Effector CD8-positive, alpha-beta T cell (primary cell): ENCODE results near the gene ZP1.
A peak's percentile ranks its signal among the peaks of the same experiment; 100 is the strongest.

Source experiments
- DNase-seq: peaks from one replicate; lab custom pipeline; 2025; lab: John Stamatoyannopoulos, UW

ZP1 gene

DNA sequence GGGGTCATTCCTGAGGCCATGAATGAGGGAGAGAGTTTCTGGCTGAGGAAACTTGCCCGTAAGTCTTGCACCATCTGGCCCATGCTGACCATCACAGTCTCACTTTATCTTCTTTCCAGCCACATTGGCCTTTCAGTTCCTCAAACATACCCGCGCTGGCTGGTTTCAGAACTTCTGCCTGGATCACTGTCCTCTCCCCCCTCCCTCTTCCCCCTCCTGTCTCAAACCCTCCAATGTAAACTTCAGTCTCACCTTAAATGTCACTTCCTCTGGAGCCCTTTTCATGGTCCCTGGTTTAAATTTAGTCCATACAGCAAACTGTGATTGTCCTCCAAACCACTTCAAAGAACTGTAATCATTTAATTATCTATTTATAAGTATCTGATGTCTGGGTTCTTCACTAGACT lies 42.9 kb downstream of the ZP1 start:
- DNase-seq: no peak

DNA sequence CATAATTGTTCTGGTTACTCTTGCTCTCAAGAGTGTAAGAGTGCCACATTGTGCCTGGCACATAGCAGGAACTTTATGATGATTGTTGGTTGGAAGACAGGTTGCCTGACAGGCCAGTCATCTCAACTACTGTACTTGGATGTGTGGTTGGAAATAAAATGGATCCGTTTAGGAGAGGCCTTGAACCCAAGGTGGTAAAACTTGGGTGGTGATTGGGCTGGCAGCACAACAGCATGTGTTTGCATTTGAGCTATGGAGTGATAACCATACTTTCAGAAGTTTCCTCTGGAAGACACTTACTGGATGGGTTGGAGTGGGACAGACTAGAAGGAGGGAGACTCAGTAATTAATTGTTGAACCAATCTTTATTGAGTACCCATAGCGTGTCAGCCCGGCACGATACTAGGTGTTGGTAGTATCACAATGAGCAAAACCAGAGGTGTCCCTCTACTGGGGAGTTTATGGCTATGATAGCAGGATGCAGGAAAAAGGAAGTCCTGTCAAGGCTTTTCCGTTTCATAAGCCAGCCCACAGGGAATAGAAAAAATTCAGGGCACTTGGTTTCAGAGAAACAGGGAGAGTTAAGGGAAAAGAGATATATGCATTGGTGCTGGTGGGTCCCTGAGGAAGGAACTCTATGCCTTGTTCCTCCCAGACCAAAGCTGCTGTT lies 43.5 kb downstream of the ZP1 start:
- DNase-seq: no peak

DNA sequence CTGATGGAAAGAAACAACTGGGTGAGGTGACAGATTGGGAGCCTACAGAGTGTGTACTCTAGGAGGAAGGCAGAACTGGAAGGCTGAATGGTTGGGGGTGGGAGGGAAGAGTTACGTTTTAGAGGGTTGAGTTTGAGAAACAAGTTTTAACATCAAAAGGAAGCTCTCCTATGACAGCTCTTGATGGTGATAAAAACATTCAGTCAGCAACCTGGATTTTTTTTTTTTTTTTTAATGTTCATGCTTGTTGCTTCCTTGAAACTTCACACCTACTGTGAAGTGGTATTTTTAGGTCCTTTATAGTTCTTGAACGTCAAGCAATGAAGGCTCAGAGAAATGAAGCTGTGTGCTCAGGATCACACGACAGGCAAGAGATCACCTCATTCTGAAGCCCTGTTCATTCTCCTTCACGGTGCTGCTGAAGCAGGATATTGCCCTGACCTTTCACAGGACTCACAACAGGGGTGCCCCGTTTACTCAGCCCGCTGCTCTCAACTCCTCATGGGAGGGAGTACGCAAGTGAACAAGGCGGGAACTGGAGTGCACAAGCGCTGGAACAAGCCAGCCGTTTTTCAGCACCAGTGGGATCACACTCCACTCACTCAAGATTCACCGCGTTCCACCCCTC lies 45.0 kb downstream of the ZP1 start:
- DNase-seq: no peak

DNA sequence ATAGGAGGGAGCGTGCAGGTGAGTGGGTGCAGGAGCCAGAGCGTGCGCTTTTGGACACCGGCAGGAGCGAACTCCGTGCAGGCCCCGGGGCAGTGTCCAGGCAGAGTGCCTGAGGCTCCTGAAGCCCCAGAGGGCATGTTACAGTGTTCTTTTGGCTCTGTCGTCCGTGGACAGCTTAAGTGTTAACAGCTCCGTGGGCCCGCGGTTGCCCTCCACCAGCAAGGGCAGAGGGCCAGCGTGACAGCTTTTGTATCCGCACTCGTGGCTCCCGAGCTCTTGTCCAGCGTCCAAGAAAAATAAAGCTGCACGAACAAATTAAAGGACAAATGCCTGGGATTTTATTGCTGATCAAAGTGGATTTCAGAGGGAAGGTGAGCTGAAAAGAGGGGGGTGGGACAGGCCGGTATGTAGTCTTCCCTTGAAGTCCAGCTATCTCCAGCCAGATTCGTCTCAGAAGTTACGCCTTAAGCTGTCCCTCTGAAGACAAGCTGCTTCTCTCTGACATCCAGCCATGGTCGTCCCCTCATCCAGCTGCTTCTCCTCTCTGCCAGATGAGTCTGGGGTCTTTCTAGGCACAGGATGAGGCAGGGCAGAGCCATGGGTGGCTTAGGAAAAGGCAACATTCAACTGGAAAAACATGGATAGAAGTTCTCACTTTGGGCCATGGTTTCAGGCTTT lies 45.6 kb downstream of the ZP1 start:
- DNase-seq: no peak

DNA sequence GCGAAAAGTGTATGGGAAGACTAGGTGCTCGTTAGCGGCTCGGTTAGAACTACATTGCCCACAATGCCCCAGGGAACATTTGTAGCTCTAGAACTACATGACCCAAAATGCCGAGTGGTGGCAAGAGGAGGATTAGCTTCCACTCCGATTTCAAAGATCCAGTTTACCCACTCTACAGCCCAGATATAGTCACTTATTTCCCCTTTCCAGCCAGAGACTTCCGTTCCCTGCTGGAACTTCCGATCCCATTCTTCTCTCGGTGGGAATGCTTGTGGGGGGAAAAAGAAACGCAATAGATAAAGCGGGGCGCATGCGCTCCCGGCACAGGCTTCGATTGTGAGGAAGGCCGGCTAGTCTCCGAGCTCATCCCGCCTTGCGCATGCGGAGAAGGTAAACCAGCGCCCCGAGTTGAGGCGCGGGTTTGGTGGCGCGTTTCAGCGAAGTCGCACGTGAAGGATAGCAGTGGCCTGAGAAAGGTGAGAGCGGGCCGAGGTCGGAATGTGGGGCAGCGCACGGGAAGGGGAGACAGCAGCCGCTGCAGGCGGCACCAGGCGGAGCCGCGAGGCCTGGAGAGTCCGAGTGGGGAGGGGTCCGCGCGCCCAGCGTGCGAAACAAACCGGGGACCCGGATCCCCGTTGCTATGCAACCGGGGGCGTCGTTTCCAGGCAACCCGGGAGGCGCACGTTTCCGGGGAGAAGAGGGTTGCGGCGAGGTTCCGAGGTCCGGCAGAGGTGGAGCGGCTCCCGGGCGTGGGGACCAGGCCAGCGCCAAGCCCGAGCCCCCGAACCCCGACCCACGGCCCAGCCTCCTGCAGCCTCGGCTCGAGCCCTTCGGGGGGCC lies 46.7 kb downstream of the ZP1 start, which contains the start of gene TMEM109:
Gene TMEM109, plus strand, starts transcription at position 366 of the 840 bp plus-strand sequence. CDS start 5,536 bp downstream, outside the sequence.
- DNase-seq: peak; percentile 83

DNA sequence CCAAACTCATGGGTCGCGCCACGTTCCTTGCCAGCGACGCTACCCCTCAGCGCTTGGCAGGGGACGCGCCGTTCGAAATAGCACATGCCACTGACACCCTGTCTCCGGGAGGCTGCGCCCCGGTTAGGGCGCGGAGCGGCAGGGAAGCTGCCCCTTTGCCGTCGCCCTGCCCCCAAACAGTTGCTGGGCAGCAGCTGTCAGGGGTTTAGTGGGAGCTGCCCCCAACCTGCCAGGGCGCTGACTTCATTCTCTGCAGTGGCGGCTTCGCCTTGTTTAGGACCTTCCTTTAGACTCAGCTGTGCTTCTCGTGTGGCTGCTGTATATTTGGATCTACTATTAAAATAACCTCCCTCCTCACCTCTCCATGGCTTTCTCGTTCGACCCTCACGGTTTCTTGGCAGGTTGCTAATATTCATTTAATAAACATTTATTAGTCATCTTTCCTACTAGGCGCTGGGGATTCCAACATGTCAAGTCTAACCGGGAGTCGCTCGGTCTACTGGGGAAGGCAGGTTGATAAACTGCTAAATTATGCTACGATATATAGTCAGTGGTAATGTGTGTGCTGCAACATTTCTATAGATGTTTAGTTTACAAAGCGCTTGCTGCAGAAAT lies 47.4 kb downstream of the ZP1 start:
- peak; percentile 31 for DNase-seq

DNA sequence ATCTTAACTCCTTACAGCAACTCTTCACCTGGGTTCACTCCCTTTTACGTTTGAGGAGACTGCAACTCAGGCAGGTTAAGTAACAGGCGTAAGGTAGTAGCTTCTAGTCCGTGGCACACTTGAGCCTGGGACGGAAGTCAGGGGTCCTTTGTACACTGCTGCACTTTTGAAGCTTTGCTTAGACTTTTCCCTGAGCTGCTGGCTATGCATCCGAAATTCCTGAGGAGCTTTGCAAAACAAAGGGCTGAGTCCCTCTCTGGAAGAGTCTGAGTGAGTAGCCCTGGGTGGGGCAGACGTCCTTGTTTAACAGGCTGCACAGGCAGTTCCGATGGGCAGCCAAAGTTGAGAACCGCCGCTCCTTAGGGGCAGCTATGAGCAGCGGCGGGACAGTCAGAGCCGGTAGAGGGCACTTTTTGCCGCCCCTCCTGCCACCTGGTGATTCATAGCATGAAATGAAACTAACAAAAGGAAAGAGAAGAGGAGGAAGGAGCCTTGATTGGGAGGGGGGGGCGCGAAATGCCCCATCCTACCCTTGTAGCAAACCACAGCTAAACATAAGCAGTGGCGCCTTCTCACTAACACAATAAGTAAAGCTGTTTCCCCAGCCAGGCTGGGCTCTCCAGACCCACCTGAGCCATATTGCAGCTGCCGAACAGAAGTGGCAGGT lies 48.0 kb downstream of the ZP1 start:
- DNase-seq: peak; percentile 32

DNA sequence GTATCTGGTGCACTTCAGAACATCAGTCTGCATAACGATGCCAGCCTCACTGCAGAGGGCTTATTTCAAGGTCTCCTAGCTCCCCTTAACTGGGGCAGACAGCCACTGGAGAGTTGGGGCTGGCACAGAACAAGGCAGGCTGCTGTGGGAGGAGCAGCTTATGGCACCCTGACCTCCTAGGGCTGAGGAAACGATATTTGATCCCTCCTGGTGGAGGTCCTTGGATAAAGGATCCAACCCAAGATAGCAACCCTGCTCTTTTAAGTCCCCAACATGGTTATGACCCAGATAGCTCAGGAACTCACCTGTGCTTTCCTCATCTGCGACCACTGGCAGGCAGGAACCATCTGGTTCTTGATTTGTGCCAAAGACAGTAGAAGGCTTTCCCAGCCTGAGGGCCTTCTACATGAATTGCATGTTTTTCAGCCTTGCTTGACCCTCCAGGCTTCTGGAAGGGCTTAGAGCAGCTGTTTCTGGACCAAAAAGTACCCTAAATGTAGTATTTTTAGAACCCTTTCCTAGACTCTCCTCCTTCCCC lies 49.4 kb downstream of the ZP1 start:
- DNase-seq: no peak

DNA sequence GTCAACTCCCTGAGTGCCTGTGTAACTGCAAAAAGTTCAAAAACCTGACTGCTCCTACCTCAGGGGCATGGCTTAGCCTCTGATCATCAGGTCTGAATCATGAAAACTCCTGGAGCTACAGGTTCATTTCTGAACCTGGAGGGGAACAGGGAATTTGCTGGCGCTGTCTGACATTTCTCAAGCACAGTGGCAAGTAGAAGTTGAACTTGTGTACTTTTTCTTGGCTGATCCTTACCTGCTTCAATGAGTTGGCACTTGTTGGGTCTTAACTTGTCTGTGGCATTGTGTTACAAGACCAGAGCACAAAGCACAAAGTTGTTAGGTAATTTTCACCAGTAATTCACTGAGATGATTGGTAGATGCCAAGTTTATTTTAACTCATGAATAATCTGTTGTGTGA lies 49.9 kb downstream of the ZP1 start:
- DNase-seq: no peak

DNA sequence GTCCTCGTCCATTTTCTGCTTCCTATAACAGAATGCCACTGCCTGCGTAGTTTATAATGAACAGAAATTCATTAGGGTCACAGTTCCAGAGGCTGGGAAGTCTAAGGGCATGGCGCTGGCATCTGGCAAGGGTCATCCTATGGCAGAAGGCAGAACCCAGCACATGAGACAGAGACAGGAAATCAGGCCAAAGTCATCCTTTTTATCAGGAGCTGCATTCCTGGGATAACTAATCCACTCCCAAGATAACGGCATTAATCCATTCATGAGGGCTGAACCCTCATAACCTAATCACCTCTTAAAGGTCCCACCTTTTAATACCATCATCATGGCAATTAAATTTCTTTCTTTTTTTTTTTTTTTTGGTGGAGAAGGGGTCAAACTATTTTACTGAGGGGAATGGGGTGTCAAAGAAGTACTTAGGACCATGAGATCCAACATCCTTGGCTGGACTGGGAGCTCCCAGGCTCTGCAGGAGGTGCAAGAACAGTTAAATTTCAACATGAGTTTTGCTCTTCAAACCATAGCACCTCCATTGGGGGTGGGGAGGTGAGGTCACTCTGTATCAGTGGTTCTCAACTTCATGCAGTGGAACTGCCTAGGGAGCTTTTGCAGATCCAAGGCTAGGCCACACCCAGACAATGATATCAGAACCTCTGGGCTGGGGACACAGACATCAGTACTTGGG lies 51.1 kb downstream of the ZP1 start:
- DNase-seq: no peak

DNA sequence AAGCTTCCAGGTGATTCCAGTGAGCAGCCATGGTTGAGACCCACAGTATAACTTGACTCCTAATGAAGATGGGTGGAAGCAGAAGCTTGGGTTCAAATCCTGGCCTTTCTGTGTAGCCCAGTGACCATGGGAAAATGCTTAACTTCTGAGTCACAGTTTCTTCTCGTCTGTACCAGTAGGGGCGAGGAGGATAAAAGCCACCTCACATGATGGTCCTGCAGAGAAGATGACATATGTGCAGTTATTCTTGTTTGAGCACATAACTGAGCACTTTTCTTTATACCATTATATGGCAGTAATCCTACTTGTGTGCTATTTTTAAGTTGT lies 51.6 kb downstream of the ZP1 start:
- DNase-seq: no peak

DNA sequence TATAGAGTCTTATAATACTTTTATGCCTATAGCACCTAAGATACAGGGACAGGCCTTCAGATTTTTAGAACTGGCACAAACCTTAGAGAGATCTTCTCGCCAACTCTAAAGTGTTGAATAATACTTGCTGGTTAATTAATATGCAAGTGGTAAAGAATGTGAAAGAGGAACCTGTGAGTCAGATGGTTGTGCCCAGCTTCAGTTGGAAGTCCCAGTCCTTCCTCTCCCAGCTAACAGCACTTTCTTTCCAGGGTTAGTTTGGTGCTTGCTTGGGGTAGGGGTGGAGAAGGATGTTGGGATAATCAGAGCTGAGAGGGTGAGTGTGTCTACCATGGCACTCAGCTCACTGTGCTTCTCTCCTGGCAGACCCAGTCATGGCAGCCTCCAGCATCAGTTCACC lies 52.0 kb downstream of the ZP1 start:
- DNase-seq: no peak

DNA sequence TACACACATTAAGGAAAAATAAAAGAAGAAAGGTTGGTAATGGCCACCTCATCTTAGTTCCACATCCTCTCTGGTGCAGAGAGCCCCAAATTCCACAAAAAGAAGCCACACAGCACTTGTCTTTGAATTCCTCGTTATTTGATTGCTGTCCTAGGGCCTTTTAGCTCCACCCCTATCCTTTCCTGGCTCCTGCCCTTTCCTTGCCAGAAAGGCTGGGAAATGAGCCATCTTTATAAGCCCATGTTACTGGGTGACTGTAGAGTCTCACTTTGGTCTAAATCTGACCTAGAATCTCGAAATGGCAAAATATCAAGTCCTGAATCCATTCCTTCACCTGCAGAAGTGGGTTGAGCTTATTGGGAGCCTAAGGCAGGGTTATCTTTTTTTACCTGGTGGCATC lies 52.6 kb downstream of the ZP1 start:
- DNase-seq: no peak

DNA sequence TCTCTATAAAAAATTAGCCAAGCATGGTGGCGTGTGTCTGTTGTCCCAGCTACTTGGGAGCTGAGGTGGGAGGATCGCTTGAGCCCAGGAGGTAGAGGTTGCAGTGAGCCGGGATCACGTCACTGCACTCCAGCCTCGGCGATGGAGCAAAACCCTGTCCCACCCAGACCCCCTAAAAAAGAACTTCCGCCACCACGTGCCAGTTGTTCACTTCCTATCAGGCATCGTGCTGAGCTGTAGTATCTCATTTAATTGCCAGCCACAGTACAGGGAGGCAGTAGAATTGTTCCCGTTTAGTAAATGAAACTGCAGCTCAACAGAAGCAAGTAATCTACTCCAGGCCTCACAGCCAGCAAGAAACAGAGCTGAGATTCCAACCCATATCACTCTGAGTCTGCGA lies 53.9 kb downstream of the ZP1 start:
- no peak for DNase-seq

DNA sequence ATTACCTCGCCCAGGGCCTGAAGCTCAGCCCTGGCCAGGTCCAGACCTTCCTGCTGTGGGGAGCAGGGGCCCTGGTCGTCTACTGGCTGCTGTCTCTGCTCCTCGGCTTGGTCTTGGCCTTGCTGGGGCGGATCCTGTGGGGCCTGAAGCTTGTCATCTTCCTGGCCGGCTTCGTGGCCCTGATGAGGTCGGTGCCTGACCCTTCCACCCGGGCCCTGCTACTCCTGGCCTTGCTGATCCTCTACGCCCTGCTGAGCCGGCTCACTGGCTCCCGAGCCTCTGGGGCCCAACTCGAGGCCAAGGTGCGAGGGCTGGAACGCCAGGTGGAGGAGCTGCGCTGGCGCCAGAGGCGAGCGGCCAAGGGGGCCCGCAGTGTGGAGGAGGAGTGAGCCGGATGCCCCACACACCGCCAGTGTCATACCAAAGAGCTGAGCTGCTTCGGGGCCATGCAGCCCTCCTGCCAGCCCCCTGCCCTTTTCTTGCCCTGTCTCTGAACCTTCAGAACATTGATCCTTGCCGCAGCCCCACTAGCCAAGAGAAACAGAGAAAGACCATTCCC lies 54.5 kb downstream of the ZP1 start:
- no peak for DNase-seq

DNA sequence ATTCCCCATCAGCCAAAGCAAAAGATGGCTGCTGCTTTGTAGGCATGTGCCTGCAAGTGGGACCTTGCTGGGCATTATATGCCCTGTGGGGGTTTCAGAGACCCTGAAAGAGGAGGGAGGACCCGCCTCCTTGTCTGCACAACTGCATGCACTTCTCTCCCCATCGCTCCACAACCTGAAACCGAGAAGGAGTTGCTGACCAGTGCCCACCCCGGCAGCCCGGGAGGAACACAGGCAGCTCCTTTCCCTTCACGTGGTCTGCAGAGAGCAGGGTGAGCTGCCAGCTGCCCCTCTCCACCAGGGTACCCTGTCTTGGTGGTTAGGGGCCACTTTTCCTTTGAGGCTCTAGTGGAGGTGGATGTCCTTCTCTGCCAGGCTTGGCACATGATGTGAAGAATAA lies 55.6 kb downstream of the ZP1 start:
- no peak for DNase-seq

DNA sequence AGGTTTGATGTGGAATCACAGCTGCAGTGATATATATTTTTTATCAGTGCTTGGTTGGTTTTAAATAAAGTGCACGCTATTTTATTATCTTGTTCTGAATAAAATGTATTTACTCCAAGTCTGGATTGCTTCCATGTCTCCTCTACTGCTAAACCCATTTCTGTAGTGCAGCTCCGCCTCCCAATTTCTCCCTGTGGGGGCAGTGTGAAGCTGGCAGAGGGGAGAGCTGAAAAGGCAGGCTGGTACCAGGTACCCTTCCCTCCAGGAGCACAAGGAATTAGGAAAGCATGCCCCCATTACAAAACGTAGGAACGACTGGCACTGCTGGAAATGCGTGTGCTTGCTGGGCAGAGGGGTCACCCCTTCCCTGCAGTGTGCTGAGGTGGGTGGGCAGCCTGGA lies 56.0 kb downstream of the ZP1 start:
- DNase-seq: no peak

DNA sequence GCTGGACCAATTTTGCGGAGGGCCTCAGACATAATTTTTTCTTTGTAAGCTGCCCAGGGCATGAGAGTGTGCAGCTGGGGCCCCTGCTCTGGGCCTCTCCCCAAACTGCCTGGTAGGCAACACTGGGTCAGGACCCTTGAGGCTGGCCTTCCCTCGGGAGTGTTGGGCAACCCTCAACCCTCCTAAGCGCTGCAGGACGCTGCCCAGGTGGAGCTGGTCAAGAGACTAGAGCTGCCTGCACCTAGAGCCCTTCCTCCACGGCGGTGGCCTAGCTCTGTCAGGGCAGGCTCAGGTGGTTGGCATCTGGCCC lies 56.4 kb downstream of the ZP1 start:
- no peak for DNase-seq

DNA sequence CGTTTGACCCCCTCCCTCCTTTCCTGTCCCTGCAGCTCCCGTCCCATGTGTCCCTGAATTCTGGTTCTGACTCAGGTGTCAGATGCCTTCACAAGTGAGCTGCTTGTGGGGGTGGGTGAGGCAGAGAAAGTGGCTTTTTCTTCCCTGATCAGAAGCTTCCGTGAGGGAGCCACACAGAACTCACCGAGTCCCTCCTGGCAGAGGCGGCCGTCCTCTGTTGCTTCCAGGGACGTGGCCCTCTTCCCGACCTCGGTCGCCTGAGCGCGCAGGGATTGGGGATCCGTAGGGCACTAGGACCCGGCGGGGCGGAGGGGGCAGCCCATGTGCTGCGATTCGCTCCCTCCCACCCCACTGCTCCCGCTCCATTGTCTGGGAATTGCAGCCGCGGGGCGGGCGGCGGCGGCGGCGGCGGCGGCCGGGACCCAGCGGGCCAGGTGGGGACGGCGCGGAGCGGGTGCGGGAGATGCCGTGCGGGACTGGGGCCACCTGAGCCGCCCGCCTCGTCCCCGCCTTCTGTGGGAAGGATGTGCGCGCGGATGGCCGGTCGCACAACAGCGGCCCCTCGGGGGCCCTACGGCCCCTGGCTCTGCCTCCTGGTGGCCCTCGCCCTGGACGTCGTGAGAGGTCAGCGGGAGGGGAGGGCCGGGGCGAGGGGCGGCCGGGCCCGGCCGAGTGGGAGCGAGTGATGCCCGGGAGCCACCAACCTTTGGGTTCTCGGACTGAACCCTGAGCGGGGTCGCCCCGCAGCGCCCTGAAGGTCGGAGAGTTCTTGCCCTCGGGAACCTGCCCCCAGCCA lies 57.0 kb downstream of the ZP1 start, which contains the start of gene TMEM132A:
Gene TMEM132A, plus strand, starts transcription at position 351 of the 796 bp plus-strand sequence. Its CDS starts 174 bp downstream, at position 525.
- DNase-seq: no peak
